Smooth muscle cell of the umbilical artery (primary cell): ENCODE results near the gene ID3. TPM values are rescaled to one million over a fixed set of nuclear protein-coding genes. Genes with fewer than 3 reads are reported as not detected.

Experiments
- total RNA-seq: library from RNA; depleted of rRNA; stranded (reverse); fragments of >200 nt; gene quantifications from 2 replicates; pipeline ENCODE4 v1.2.3, GENCODE V29; 2014

Gene ID3
- 153 and 300 TPM in 2 replicates for total RNA-seq

GRCh38 chr1:23559136-23559984 is at the start of gene ID3:
Gene ID3, minus strand, starts transcription at chr1:23559501. Its CDS starts 75 bp downstream, at chr1:23559426.

GRCh38 chr1:23530747-23531561 is 28.3 kb downstream of the ID3 start, which contains the start of gene E2F2:
Gene E2F2, minus strand, starts transcription at chr1:23531233. Its CDS starts 440 bp downstream, at chr1:23530793.

Other genes starting within 250 kb of the ID3 start
- 60.6 and 87.4 TPM in 2 replicates for gene HNRNPR, start 215.2 kb downstream of the ID3 start, total RNA-seq
- gene ZNF436, start 189.7 kb downstream of the ID3 start, total RNA-seq, result 15.7 and 16.0 TPM in 2 replicates
- 9.8 and 13.9 TPM in 2 replicates for gene TCEA3, start 134.8 kb downstream of the ID3 start, total RNA-seq
- gene ASAP3, start 75.3 kb downstream of the ID3 start, total RNA-seq, result 19.9 and 24.1 TPM in 2 replicates
- gene E2F2, start 28.3 kb downstream of the ID3 start, total RNA-seq, result under 0.01 and 0.46 TPM in 2 replicates
- gene RPL11, start 132.3 kb upstream of the ID3 start, total RNA-seq, result 520 and 723 TPM in 2 replicates
- gene ELOA, start 184.0 kb upstream of the ID3 start, total RNA-seq, result 16.6 and 31.3 TPM in 2 replicates
- 35.3 and 36.8 TPM in 2 replicates for gene PITHD1, start 218.9 kb upstream of the ID3 start, total RNA-seq
- gene LYPLA2, start 231.6 kb upstream of the ID3 start, total RNA-seq, result 25.2 and 46.5 TPM in 2 replicates
- gene GALE, start 241.3 kb upstream of the ID3 start, total RNA-seq, result 27.0 and 30.4 TPM in 2 replicates